ENCODE results near the gene CYTH4.

Gene CYTH4

DNA sequence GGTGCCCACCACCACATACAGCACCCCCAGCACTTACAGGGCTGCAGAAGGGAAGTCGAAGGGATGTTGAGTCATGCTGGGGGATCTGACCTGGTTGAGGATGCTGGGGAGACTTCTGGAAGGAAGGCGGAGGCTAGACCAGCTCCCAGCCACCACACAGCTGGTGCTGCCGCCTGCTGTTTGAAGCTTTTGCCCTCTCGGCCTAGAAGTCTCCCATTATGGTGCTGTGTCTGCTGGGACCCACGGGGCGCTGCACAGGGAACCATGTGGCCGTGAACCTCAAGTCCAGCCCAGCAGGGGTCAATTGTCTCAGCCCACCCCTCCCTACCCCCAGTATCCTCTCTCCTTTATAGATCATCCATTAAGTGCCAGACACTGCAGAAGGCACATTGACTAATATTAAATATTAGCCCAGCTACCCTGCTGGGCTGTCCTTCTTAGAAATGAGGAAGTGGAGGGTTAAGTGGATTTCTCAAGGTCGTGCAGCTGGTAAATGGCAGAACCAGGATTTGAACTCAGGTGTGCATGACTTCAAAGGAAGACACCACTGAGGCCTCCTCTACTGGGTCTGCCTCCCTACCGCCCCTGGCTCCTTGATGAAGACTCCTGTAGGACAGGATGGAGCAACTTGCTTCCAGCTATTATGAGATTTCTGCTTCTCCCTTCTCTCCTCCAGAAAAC, 49.7 kb downstream of the CYTH4 start:
- DNase-seq, result no peak

DNA sequence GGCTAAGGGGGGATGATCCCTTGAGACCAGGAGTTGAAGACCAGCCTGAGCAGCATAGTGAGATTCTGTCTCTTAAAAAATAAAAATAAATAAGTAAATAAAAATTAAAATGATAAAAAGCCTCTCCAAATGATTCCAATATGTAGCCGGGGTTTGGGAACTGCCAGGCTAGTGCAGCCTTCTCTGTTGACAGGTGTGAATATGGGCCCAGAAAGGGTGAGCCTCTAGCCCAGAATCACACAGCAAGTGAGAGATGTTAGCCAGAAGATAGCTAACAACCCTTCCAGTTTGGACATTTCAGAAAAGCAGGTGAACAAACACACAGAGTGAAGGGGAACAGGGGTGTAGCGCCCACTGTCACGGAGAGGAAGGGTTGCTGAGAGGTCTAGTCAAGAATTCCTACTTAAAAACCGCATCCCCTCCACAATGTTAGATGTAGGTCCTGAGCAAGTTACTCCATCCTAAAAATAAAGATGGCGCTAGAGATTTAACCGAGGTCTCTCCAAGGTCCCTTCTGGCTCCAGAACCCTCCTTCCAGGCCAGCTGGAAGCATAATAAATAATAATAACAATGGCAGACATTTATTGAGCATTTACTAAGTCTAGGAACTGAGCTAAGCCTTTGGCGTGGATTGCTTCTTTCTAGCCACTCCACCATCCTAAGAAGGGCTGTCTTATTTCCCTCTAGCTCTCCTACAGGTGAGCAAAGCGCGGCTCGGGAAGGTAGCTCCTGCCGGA, 51.6 kb downstream of the CYTH4 start:
- DNase-seq, result no peak

DNA sequence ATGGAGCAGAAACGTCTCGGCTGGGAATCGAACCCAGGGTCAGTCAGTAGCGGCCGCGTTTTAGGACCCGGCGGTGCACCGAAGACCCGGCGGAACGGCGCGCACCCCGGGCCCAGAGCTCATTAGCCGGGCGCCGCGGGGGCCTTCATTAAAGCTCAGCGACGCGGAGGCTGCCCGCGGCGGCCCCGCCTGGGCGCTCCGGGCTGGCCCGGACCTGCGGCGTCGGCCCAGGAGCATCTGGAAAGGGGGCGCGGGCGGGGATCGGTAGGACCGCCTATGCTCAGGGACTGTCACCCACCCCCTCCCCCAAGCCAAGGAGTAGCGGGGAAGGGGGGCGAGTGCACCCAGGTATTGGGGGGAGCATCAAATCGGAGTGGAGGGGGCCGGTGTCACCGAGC, 52.2 kb downstream of the CYTH4 start:
- DNase-seq, result no peak

DNA sequence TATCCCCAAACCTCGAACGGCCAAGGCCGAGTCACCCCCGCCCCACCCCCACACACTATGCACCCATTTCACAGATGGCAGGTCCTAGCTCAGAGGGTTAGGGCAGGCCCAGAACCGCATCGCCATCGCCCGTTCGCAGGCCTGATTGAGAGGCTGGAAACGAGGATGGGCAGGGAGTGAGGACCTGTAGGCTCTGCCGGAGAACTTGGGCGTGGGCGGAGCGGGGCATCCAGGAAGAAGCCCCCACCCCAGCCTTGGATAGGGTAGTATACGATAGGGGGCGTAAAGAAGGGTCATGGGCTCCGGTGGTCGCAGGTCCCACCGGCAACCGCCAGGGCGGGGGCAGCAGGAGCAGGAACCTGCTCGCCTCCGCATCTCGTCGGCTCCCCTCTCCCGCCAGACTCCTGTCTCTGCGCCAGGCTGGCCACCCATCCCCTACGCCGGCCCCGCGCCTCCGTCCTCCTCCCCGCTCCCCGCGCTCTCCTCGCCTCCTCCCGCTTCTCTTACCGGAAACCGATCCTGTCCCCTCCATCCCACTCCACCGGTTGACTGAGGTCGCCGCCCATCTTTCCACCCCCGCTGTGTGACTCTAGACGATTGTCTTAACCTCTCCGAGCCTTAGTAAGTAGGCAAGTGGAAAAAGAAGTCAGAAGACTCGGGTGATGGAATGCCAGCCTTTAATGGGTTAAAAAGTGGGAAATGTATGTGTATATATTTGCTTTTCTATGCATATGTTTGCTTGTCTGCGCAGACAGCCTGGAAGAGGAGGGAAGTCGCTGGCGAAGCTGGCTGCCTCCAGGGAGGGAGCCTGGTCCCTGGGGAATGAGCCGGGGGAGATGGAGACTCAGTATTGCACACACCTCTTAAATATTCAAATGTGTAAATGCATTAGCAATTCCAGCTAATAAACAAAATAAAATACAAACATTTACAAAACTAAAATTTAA, 52.8 kb downstream of the CYTH4 start:
- no peak for DNase-seq

DNA sequence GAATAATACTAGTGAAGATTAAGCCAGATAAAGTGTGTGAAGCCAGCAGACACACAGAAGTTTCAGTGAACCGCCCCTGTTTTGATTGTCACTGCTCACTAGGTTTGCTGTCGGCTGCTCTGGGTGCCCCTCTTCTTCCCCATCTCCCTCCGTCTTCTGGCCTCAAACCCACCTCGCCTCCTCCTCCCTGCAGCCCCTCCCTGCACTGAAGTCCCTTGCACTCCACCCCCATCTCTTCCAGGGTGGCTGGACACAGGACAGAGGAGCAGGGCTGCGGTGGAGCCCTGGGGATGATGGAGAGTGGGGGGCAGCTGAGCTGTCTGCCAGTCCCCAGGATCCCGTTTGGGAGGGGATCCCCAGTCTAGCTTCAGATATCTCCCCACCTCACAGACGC, 53.5 kb downstream of the CYTH4 start:
- no peak for DNase-seq

DNA sequence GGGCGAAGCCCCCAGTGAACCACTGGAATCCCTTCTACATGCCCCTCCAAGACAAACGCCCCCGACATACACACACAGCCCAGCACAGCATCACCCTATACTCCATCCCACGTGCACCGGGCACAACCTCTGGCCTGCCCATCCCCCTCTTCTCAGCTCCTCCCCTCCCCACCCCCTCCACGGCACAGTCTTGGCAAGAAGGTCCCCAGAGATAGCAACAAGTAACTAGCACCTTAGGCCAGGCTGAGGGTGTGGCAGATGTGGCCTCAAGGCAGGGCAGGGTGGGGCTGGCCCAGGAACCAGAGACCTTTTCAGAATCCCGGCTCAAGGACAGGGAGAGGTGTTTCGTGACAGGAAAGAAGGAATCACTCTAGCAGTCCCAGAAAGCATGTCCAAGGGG, 54.3 kb downstream of the CYTH4 start:
- DNase-seq, result no peak

DNA sequence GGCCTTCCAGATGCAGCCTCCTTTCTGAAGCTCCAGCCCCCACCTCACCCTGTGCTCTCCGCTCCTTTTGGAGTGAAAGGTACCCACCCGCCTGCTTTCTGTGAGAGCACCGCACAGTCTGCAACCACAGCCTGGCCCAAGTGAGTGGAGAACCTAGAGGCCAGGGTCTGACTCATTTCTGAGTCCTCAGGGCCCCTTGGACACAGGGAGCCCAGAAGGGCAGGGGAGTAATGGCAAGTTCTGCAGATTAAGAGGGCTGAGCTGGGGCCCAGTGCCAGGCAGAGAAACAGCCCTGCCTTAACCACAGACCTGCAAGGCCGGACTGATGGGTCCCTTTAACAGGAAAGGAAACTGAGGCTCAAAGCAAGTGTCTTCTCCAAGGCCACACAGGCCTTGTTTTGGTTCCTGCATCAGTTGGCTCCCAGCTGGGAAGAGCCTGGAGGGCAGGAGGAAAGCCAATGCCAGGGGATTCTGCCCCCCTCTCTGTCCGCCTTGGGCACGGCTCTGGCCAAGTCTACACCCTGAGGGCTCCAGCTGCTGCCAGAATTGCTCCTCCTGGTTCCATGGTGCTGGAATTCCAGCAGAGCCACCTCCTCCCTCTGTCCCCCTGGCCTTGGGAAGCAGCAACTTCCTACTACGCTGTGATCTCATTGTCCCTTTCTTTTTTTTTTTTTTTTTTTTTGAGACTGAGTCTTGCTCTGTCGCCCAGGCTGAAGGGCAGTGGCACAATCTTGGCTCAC, 55.1 kb downstream of the CYTH4 start:
- no peak for DNase-seq

DNA sequence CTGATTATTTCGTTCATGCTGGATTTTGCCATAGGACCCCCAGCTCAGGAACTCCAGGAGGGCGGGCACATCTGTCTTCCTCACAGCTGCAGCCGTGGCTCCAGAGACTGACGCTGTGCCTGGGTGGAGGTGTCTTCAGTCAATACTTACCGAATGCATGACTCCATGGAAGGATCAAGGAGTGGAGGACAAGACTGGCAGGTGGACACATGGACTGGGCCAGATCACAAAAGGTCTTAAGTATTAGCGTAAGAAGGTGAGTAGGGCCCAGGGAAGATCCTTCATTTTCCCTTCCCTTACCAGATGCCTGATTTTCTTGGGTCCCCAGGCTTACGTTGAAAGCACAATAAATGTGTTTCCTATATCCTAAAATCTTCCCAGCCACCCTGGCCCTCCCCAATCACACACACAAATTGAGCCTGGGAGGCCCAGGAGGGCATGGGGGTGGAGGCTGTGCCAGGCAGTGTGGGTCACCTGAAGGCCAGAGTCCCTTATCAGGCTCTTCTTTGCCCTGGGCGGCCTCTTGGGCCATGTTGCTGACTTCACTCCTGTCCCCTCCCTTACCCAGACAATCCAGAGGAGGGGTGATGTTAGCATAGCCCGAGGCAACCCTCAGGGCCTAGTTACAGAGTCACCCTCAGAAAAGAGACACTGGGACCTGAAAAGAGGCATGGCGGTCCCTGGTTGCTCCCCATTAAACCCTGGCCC, 56.4 kb downstream of the CYTH4 start:
- DNase-seq, result no peak

DNA sequence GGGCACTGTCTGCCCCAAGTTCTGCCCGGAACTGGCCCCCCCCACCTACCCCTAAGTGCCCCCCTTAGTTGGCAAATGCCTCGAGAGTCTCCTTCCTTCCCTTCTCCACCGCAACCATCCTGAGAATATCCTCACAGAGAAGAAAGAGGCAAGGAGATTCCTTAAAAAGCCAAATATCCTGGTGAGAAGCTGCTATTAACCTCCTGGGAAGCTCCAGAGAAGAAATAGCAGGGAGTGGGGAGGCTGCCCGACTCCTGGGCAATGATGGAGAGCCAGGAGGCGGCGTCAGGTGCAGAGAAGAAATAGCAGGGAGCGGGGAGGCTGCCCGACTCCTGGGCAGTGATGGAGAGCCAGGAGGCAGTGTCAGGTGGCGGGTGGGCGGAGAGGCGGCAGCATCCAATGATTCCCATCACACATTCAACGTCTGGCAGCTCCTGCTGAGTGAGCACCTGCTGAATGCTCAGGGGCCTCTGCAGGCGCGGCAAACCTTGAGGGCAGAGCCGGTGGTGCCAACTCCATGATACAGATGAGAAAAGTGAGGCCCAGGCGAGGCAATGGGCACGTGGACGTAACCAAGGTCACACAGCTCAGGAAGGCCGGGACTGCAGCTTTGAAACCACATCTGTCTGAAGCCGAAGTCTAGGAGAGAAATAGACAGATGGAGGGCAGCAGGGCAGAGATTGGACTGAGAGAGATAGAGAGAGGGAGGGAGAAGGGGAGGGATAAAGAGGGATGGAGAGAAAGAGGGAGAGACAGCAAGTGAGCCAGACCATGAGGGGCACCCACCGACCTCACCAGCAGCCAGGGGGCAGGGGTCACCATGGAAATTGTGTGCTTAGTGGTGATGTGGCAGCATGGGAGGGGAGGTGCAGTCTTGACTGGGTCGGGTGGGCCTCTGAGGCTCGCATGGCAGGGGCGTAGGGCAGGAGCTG, 58.3 kb downstream of the CYTH4 start:
- no peak for DNase-seq

DNA sequence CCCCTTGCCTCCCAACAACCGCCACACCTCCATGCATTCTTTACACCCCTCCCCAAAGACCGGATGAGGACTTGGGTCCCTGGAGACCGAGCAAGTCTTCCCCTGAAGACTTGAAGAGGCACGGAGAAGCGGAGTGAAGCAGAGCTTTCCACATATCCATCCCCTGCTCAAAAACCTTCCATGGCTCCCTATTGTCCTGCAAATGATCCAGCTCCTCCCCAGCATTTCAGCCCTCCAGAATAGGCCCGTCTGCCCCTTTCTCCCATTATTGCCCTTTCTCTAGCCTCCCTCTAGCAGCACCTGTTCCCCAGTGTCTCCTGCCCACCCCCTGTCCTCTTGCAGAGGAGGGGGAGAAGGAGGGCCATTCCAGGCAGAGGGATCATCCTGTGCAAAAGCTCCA, 59.8 kb downstream of the CYTH4 start:
- DNase-seq, result no peak

DNA sequence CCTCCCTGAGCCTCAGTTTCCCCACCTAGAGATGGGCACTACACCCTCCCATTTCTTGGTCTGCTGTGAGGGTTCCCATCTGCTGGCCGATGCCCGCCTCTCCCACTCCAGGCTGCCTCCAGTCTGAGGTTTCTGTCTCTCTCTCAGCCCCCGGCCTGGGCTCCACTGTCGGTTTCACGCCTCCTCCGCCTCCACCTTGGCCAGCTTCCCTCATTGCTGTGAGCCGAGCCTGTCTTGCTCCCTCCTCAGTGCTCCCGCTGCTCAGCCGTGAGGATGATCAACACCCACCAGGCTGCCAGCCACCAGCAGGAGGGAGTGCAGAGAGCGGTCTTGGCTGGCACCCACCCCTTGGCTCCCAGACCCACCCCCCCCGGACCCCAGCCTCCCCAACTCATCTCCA, 61.0 kb downstream of the CYTH4 start:
- no peak for DNase-seq

DNA sequence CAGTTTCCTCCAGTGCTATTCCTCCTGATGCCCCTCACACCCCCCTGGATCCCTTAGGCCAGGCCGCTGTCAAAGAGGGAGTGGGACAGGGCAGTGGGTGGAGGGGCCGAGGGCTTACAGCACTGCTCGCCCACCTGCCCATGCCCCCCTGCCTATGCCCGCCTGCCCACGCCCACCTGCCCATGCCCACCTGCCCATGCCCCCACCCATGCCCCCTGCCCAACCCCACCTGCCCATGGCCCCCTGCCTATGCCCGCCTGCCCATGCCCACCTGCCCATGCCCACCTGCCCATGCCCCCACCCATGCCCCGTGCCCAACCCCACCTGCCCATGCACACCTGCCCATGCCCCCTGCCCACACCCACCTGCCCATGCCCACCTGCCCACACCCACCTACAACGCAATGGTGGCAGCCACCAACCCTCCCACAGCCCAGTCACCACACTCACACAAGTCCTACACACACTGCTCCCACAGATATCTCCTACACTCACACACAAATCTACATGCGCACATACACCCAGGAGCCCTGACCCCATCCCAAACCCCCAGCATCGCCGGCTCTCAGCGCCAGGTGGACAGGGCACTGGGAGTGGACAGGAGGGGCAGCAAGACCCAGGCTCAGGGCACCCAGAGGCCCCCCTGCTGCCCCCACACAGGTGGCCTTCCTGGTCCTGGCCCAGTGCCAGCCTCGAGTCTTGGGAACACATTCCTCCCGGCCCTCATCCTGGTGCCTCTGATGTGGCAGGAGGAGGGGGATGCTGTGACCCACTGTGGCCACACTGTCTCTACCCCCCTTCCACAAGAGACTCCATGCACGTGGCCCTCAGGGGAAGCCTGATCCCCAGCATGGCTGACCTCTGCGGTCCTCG, 61.8 kb downstream of the CYTH4 start:
- DNase-seq, result no peak

DNA sequence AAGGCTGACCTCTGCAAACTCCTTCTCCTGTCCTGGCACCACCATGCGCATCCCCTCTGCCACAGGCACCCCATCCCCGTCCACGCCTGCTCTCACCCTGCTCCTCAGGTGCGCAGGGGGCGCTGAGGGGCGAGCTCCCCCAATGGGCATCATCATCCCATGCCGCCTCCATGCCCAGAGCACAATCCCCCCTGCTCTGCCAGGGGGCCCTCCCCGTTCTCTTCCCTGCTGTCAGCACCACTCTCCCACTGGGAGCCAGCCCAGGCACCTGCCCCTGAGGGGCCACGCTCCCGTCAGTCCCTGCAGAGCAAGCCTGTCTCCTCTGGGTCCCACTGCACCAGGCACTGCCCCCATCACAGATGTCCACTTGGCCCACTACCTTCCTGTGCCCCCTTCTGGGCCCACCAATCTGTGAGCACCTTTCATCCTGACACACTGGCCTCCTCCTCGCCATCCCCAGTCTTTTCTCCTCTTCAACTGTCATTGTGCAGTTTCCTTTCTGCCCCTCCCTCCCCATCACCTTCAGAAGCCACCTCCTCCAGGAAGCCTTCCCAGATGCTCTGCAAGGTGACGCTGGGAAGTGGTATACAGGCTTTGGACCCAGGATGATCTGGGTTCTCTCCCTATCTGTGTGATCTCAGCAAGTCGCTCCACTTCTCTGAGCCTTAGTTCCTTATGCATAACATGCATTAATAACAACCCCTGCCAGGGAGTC, 62.6 kb downstream of the CYTH4 start:
- no peak for DNase-seq

DNA sequence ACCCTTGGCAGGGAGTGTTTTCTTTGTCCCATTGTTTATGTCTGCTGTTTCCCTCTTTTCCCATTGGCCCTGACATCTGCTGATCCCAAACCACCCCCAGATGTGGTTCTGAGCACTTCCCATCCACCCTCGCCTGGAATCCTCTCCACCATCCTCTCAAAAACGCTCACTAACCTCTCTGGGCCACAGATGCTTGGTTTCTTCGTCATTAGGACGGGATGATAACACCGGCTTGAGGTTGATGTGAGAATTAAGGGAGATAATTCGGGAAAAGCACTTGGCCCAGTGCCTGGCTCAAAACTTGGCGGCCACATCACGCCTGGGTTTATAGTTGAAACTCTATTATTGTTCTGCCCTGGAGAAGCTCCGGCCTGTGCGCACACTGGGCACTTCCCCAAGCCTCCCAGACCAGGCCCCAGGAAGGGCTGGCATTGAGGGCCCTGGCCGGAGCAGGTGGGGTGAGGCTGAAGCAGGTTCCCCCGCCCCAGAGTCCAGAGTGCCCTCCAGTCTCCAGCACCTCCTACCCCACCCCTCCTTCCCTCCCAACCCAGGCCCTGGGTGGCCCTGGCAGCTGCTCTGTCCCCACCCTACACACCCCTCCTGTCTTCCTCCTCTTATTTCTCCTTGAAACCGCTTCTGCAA, 63.7 kb downstream of the CYTH4 start:
- no peak for DNase-seq

DNA sequence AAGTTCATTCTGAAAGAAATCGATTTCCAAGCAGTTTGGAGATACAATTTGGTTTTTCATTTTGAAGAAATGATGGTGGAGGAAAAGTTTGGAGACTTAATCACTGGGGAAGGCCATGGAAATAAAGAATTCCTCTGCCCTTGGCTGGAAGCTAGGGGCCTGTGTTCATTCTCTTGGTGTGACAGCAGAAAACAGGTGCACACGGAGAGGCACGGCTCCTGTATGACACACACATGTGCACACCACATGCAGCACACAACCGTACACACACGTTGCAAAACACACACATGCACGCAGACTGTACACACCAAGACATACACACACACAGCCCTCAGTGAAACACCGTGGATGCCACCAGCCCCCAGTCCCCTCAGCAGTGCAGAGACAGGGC, 64.2 kb downstream of the CYTH4 start:
- DNase-seq, result no peak

DNA sequence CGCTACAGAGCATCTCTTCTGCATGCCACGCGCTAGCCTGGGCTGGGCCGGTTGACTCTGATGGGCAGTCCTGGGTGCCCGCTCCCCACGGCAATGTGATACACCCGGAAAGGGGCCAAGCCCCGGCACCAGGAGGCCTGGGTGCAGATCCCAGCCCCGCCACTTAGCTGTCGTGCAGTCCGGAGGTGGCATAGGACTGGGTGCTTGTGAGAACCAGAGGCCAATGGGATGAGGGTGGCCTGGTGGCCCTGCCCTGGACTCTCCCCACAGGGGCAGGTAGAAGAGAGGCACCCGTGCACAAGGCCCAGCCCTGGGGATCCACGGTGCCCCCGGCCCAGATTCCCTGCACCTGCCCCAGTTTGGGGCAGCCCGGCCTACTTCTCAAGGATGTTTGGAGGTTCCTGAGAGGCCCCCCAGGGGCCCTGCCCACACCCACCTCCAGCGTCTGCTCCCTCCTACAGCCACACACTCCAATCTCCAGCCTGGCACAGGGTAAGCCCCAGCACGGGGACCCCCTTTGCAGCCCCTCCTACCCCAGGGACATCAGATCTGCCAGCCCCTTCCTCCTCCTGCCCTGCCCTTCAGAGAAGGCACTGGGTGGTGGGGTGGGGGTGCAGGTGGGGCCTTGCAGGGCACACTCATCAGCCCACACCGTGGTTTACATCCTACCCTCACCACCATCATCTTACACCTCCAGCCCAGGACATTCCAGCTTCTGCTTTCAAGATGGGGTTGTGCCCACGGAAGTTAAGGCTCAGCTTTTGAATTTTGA, 66.9 kb downstream of the CYTH4 start:
- DNase-seq, result no peak

DNA sequence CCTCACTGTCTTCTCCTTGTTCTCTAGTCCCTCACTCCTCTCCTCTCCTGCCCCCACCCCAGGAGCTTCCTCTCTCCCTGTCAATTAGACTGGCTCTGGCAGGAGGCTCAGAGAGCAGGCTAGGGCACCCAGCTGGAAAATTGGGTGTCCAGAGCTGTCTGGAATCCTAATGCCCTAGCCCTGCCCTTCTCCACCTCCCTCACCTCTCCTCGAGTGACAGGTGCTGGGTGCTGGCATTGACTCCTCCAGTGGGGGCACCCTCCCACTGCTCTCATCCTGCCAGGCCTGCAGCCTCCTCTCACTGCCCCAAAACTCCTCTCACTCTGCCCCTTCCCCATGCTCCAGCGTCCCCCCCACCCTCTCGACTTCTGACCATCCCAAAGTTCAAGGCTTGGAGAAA, 68.9 kb downstream of the CYTH4 start:
- DNase-seq, result no peak

DNA sequence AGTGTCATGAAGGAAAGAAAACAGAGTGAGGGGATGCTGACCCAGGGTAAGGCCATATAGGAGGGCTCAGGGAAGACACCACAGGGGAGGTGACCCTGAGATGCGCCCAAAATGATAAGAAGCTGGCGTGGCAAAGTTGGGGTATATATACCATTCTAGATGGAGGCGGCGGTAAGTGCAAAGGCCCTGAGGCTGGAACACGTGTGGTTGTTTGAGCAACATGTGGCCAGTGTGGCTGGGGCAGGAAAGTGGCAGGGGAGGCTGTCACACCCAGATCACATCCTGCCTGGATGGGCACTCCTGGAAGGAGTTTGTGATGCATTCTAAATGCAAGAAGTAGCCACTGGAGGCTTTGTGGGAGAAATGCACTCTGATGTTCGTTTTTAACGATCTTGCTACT, 70.2 kb downstream of the CYTH4 start:
- DNase-seq, result no peak
